Large intestine (tissue), 3 donors: Measurements from ENCODE around the gene ACSL6. TPM values are rescaled to one million over a fixed set of nuclear protein-coding genes. Genes with fewer than 3 reads are reported as not detected.

Experiments
- DNase-seq, 2 donors: peaks; one replicate each; pipeline versions ENCODE4 v3.0.0 to v3.0.0-alpha.2; 2013
- H3K27ac ChIP-seq: one replicate; pipeline ENCODE4 v1.5.1; 2013; ENCODE audit warnings: low read length
- H3K27me3 ChIP-seq: 2 replicates; pipeline ENCODE4 v1.6.1; 2013; ENCODE audit warnings: low read length; ENCODE audit not compliant: control insufficient read depth, insufficient read depth
- H3K36me3 ChIP-seq: 2 replicates; pipeline ENCODE4 v1.6.1; 2013; ENCODE audit warnings: low read length; ENCODE audit not compliant: control insufficient read depth, insufficient read depth
- H3K4me1 ChIP-seq: one replicate; pipeline ENCODE4 v1.6.1; 2013; ENCODE audit warnings: low read length; ENCODE audit not compliant: control insufficient read depth, insufficient read depth
- H3K4me3 ChIP-seq: one replicate; pipeline ENCODE4 v1.5.1; 2013; ENCODE audit warnings: low read length
- H3K9me3 ChIP-seq: one replicate; pipeline ENCODE4 v1.6.1; 2013; ENCODE audit warnings: mild to moderate bottlenecking, low read depth, low read length, moderate library complexity; ENCODE audit not compliant: control insufficient read depth
- WGBS: methylation state at CpG from one replicate; pipeline ENCODE4 v1.1.5; 2013; ENCODE audit warnings: low lambda C conversion rate; ENCODE audit not compliant: insufficient coverage; 5-methylcytosine and 5-hydroxymethylcytosine counted together
- polyA plus RNA-seq: library from polyadenylated mRNA; unstranded; fragments of 120-200 nt; gene quantifications from one replicate; pipeline ENCODE4 v1.2.1, GENCODE V29; 2013

Gene ACSL6
- polyA plus RNA-seq, 1 donor, result 2.9 TPM

DNA sequence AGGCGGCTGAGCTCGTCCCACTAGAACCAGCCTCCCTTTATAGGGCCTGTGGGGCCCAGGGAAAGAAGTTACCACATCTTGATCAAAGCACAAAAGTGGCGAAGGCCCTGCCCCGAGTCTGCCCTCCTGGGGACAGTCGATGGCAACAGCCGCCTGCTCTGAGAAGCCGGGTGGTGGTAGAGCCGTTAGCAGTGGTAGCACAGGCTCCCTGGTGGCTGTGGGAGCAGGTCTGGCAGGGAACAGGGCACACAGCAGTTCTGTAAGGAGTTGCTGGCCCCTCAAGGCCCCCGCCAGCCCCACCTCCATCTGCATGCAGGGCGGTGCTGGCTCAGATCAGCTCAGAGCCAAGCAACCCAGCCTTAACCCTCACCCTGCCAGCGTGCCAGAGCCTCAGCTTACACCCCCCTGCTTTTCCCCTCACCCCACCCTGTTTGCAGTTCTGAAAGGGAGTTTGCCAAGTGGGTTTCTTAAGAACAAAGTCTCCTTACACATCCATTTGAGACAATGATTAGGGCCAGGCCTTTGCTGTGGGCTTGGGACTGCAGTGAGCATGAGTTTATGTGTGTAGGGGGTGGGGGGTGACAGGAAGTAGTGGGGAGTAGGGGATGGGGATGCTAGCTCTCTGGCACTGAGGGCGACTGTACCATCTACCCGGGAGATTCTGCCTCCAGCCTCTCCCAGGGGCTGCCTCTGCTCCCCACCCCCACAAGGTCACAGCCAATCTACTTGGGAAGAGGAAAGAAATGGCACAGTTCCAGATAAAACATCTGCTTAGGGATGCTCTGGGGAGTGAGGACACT, 11.8 kb downstream of the ACSL6 start:
- peak; percentile 62 to 82 for DNase-seq
- Histone ChIP-seq H3K4me3 (no peak overlapping the region), H3K4me1 (peaks cover 62% of the 10 kb centered on the region), H3K27ac (peak overlapping the region; percentile 22), H3K27me3 (no peaks in the 10 kb centered on the region), H3K36me3 (no peaks in the 10 kb centered on the region), H3K9me3 (no peaks in the 10 kb centered on the region)
- WGBS, result no CpG with 5 or more reads among the region's 13 CpGs

DNA sequence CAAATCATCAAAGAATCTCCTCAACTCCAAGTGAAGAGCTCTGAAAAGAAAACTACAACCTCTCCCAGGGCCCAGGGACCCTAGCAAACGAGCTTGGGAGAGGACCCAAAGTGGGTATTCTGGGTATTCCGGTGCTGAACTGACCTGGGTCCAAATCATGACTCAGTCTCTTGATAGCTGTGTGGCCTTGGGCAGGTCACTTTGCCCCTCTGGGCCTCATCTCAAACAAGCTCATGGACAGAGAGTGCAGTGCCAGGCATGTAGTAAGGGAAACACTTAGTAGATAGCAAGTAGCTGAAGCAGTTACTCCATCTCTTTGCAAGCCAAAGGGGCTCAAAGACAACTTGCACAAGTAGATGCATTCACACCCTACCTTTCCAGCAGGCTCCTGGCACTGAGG, 12.4 kb downstream of the ACSL6 start:
- Histone ChIP-seq H3K9me3 (no peaks in the 10 kb centered on the region), H3K27ac (peak overlapping the region; percentile 22), H3K27me3 (no peaks in the 10 kb centered on the region), H3K36me3 (no peaks in the 10 kb centered on the region), H3K4me1 (peaks cover 64% of the 10 kb centered on the region), H3K4me3 (no peak overlapping the region)
- no CpG with 5 or more reads among the region's 2 CpGs for WGBS
- DNase-seq, result no peak

DNA sequence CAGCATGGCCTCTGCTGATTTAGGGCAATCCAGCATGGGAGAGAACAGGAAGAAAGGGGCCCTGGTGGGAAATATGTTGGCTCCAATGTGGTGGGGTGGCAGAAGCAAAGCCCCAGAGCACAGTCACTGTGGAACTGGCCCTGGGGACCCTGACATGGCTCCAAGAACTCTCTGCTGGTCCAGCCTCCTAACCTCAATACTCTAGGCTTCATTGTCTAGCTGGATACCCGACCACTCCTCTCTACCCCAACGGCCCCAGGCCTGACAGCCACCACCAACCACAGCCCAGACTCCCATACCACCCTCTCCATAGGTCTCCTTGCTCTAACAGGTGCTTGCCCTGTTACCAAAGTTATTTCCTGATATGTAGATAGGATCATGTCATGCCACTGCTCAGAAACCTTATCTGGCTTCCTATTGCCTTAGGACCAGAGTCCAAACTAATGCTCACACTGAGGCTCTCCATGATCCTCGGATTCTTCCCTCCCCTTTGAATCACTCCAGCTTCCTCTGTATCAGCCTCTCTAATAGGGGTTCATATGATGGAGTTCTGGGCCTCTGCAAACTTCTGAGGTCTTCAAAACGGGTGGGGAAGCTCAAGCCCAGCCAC, 12.9 kb downstream of the ACSL6 start:
- Histone ChIP-seq H3K4me3 (no peak overlapping the region), H3K9me3 (no peaks in the 10 kb centered on the region), H3K27ac (peak overlapping the region; percentile 49), H3K4me1 (peaks cover 65% of the 10 kb centered on the region), H3K27me3 (no peaks in the 10 kb centered on the region), H3K36me3 (no peaks in the 10 kb centered on the region)
- peak; percentile 79 to 88 for DNase-seq
- WGBS, result no CpG with 5 or more reads among the region's 4 CpGs

DNA sequence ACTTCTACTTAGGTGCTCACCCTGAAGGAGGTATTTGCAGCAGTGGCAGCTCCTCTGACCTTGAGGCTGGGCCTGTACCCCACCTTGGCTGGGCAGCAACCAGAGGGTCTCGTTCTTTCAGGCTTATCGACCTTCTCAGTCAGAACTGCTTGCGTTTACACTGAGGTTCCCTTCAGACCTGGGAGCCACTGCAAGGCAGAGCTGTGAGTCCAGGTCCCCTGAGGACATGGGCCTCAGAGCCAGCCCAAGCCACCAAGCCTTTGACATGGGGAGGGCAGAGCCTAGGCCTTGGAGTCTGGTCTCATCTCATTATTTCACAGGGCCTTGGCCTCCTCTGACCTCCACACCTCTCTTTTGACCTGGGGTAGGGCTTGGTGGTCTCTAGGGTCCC, 13.7 kb downstream of the ACSL6 start:
- H3K27ac ChIP-seq, result peak overlapping the region; percentile 49
- WGBS, result no CpG with 5 or more reads among the region's 3 CpGs
- no peak overlapping the region for H3K4me3 ChIP-seq
- H3K27me3 ChIP-seq, result no peaks in the 10 kb centered on the region
- H3K36me3 ChIP-seq, result no peaks in the 10 kb centered on the region
- no peaks in the 10 kb centered on the region for H3K9me3 ChIP-seq
- H3K4me1 ChIP-seq, result peaks cover 61% of the 10 kb centered on the region
- DNase-seq, result no peak

DNA sequence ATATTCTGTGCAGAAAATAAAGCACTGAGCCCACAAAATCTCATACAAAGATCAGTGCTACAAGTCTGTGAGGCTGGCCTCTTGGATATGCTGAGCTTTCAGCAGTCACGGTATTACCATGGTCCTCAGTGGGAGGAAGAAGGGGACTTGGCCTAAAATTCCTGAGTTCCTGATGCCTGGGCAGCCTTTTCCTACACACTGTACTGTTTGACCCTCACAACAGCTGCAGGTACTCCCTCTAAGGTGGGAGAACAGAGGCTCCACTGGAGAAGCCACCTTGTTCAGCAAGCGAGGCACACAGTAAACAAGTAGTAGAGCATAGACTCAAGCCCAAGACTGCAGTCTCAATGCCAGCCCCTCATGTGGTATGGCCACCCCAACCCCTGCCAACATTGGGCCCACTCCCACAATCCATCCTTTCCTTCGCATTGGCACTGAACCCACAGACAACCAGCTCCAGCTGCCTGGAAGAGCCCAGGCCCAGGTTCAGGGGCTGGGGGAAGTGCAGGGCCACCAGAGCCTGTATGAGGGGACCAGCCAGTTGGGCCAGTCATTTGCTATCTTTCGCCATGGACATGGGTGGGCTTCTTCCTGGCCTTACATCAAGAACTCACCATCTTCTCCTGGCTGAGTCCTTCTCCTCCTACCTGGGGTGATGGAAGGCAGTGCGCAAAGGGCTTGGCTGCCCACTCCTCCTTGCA, 14.3 kb downstream of the ACSL6 start:
- no peak overlapping the region for H3K27ac ChIP-seq
- H3K4me1 ChIP-seq, result peaks cover 57% of the 10 kb centered on the region
- no peaks in the 10 kb centered on the region for H3K36me3 ChIP-seq
- H3K4me3 ChIP-seq, result no peak overlapping the region
- H3K27me3 ChIP-seq, result no peaks in the 10 kb centered on the region
- H3K9me3 ChIP-seq, result no peaks in the 10 kb centered on the region
- 100% methylated on average over 1 of the region's 5 CpGs for WGBS
- DNase-seq, result no peak

DNA sequence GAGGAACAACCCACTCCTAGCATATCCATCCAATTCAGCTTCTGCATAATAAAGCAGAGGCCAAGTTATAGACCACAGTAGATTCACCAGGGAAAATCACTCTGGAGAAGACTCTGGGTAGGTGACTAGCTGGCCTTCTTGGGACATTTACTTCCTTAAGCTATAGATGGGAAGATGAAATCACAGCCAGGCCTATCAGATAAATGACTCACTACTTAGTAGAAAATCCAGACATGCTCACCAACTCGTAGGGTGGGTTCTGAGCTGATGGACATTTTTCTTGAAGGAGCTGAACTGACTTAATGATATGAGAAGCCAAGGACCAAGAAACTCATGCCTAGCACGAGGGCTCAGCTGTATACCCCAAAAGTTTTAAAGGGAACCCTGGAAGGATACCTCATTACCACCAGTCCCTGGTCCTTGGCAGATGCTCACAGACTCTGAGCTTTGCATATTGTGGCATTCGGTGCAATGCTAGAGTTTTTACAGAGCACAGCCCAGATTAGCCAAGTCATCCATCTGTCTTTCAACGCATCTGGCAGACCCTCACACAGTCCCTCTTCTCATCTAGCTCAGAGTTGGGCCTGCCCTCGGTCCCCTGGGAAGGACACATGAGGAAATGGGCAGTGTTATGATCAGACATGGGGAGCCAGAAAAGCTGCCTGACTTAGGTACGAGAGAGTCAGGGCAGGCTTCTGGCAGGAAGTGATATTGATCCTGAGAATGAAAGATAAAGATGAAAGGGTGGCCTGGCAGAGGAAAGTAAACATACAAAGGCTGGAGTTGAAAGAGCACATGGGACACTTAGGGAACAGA, 15.0 kb downstream of the ACSL6 start:
- Histone ChIP-seq H3K4me3 (no peak overlapping the region), H3K36me3 (no peaks in the 10 kb centered on the region), H3K27me3 (no peaks in the 10 kb centered on the region), H3K27ac (no peak overlapping the region), H3K9me3 (no peaks in the 10 kb centered on the region), H3K4me1 (peaks cover 51% of the 10 kb centered on the region)
- no CpG with 5 or more reads among the region's 6 CpGs for WGBS
- DNase-seq, result peak in 1 of 2 donors; percentile 32

DNA sequence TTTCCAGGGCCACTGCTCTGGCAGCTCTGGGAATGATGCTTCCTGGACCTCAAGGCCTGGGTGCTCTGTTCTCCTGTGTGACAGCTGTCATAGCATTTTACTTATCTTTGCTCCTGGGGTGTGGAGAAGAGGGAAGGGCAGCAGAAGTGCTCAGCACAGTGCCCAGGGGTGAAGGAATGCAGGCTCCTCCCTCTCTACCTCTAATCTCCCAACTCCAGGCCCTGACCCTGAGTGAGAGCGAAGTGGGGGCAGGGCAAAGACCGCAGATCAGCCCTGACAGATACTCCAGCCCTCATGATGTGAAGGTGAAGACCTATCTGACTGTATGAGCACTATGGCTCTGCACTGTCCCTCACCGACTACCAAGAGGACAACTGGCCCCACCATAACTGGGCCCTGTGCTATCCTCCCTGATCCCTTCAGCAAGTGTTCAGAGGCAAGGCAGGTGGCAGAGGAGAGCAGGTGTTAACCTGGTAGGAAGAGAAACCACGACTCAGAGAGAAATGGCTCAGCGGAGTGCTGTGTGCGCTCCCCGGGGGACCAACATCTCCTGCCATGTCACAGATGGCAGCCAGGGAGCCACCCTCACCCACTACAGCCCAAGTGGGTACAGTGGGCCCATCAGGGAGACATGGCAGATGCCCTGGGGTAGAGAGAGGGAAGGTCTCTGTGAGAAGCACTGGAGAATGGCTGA, 16.8 kb downstream of the ACSL6 start:
- Histone ChIP-seq H3K27ac (no peak overlapping the region), H3K4me3 (no peak overlapping the region), H3K9me3 (no peaks in the 10 kb centered on the region), H3K36me3 (no peaks in the 10 kb centered on the region), H3K27me3 (no peaks in the 10 kb centered on the region), H3K4me1 (peaks cover 40% of the 10 kb centered on the region)
- no CpG with 5 or more reads among the region's 7 CpGs for WGBS
- peak; percentile 32 to 69 for DNase-seq

DNA sequence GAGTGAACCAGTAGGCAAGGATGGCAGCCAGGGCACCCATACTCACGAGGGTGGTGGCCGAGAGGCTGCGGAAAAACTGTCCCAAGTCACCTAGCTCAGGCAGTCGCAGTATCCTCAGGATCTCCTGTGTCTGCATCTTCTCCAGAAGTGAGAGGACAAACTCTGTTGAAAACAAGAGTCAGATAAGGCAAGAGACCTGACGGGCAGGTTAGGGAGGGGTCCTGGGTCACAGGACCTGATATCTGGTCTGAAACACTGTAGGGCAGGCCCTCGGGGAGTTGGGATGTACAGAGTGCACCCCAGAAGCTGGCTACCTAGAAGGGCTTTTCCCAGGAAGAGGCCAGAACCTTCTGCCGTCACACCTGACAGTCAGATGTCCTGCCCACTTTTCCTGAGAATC, 17.4 kb downstream of the ACSL6 start:
- no peak overlapping the region for H3K27ac ChIP-seq
- no peaks in the 10 kb centered on the region for H3K36me3 ChIP-seq
- no peak for DNase-seq
- H3K4me3 ChIP-seq, result no peak overlapping the region
- H3K4me1 ChIP-seq, result peaks cover 34% of the 10 kb centered on the region
- H3K27me3 ChIP-seq, result no peaks in the 10 kb centered on the region
- WGBS, result no CpG with 5 or more reads among the region's 7 CpGs
- H3K9me3 ChIP-seq, result no peaks in the 10 kb centered on the region

DNA sequence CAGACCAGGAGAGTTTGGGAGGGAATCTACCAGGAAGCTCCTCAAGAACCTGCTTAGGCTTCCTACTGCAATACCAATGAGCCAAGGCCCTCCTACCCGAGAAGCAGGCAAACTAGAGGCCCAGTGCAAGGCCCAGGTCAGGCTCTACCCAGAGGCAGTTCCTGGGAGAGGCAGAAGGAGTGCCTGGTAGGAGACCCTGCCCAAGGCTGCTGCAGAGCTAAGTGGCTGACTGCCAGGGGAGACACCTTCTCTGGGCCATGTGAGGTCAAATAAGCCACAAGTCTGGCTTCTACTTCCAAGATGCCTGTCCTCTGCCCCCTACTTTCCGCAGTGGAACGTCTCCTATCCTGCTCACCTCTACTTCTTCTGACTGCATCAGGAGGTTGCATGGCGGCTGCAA, 17.8 kb downstream of the ACSL6 start:
- Histone ChIP-seq H3K27me3 (no peaks in the 10 kb centered on the region), H3K36me3 (no peaks in the 10 kb centered on the region), H3K4me3 (no peak overlapping the region), H3K4me1 (peaks cover 30% of the 10 kb centered on the region), H3K9me3 (no peaks in the 10 kb centered on the region), H3K27ac (no peak overlapping the region)
- WGBS, result no CpG with 5 or more reads among the region's 4 CpGs
- no peak for DNase-seq
